DND-41 (cell line): ENCODE measurements around the gene PTBP3.
A peak's percentile ranks its signal among the peaks of the same experiment; 100 is the strongest.

Source experiments
- ATAC-seq: fragments of 200-7000 bp; cut with Tn5 transposase; 3 replicates; pipeline ENCODE4 v1.9.1; 2021; ENCODE audit warnings: low read depth; ENCODE audit not compliant: insufficient read depth
- DNase-seq: peaks from one replicate; pipeline ENCODE4 v3.0.0-alpha.2; 2020
- H2AFZ ChIP-seq: 2 replicates; pipeline ENCODE4 v1.6.0; 2012; ENCODE audit warnings: low read depth, low read length
- H3K27ac ChIP-seq: 2 replicates; pipeline ENCODE4 v1.5.1; 2012; ENCODE audit warnings: low read length, inconsistent platforms
- H3K27me3 ChIP-seq: fragments of 200-600 bp; sonication (generic); 2 replicates; pipeline ENCODE4 v1.6.0; 2012; ENCODE audit warnings: low read length, mild to moderate bottlenecking, inconsistent platforms; ENCODE audit not compliant: insufficient read depth, poor library complexity
- H3K36me3 ChIP-seq: 2 replicates; pipeline ENCODE4 v1.5.1; 2012; ENCODE audit warnings: low read length, inconsistent platforms; ENCODE audit not compliant: insufficient read depth
- H3K4me1 ChIP-seq: 2 replicates; pipeline ENCODE4 v1.5.1; 2012; ENCODE audit warnings: mild to moderate bottlenecking, low read length; ENCODE audit not compliant: insufficient read depth
- H3K4me2 ChIP-seq: 2 replicates; pipeline ENCODE4 v1.6.0; 2012; ENCODE audit warnings: mild to moderate bottlenecking, moderate library complexity, low read length, inconsistent platforms; ENCODE audit not compliant: insufficient read depth
- H3K4me3 ChIP-seq, 2 experiments: fragments of 200-600 bp in 1 of 2; shearing (Covaris generic) in 1 of 2; 2 replicates each; pipeline ENCODE4 v1.5.1; 2012 to 2016; ENCODE audit warnings: inconsistent platforms in 2 of 2, low read length in 2 of 2, mild to moderate bottlenecking in 2 of 2, low read depth in 1 of 2, moderate library complexity in 1 of 2
- H3K79me2 ChIP-seq: 2 replicates; pipeline ENCODE4 v1.6.0; 2012; ENCODE audit warnings: low read length, inconsistent platforms; ENCODE audit not compliant: insufficient read depth
- H3K9ac ChIP-seq: 2 replicates; pipeline ENCODE4 v1.6.0; 2012; ENCODE audit warnings: low read depth, mild to moderate bottlenecking, inconsistent platforms, low read length, moderate library complexity
- H3K9me3 ChIP-seq: 2 replicates; pipeline ENCODE4 v1.5.1; 2012; ENCODE audit warnings: low read length, moderate library complexity, mild to moderate bottlenecking, inconsistent platforms; ENCODE audit not compliant: insufficient read depth, severe bottlenecking
- H4K20me1 ChIP-seq: 2 replicates; pipeline ENCODE4 v1.6.0; 2012; ENCODE audit warnings: low read length; ENCODE audit not compliant: insufficient read depth
- EZH2 ChIP-seq: IDR thresholded peaks from 3 replicates; pipeline ENCODE4 v1.6.1; 2012; ENCODE audit warnings: borderline replicate concordance, low read depth, mild to moderate bottlenecking, moderate library complexity, low read length, inconsistent platforms; ENCODE audit not compliant: severe bottlenecking
- TF ChIP-seq, protein P1 (sequence below): IDR thresholded peaks from 2 replicates; pipeline ENCODE4 v1.5.1; 2012; ENCODE audit warnings: borderline replicate concordance, low read length, moderate library complexity, mild to moderate bottlenecking; ENCODE audit not compliant: poor library complexity, severe bottlenecking; ENCODE audit errors: extremely low read depth

PTBP3 gene

DNA sequence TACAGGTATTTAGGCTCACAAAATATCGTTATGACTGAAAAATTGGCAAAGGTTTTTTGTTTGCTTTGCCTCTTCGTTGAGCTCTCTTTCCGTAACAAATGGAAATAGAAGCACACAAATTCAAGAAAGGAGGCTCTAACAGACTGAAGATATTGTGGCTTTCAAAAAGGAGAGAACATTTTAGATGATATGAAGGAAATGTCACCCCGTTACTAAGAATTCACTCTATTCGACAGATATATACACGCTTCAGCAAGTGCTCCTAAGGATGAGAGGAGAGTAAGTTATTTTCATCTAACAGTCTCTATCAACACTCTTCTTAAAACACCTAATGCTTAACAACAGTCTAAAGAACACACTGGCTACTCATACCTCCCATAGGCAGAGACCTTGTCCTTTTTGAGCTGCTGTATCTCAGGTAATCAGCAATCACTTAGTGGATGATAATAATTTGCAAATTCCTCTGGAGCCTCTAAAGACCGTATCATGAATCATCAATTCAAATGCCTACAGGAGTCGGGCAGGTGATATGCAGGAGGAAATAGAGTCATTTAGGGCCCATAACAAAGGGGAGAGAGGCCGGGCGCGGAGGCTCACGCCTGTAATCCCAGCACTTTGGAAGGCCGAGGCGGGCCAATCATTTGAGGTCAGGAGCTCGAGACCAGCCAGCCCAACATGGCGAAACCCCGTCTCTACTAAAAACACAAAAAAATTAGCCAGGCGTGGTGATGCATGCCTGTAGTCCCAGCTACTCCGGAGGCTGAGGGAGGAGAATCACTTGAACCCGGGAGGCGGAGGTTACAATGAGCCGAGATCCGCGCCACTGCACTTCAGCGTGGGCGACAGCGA, 45.1 kb upstream of the PTBP3 start:
- peak overlapping the region; percentile 81 for H3K4me2 ChIP-seq
- H3K27ac ChIP-seq: peak overlapping the region; percentile 95
- no peaks in the 10 kb centered on the region for H3K27me3 ChIP-seq
- peaks cover 47% of the 10 kb centered on the region for H3K4me1 ChIP-seq
- peaks cover 37% of the 10 kb centered on the region for H3K79me2 ChIP-seq
- H3K4me3 ChIP-seq: peak overlapping the region; percentile 54 to 91
- peak; percentile 7 for ATAC-seq
- peak; percentile 34 for DNase-seq
- TF ChIP-seq, protein P1, sequence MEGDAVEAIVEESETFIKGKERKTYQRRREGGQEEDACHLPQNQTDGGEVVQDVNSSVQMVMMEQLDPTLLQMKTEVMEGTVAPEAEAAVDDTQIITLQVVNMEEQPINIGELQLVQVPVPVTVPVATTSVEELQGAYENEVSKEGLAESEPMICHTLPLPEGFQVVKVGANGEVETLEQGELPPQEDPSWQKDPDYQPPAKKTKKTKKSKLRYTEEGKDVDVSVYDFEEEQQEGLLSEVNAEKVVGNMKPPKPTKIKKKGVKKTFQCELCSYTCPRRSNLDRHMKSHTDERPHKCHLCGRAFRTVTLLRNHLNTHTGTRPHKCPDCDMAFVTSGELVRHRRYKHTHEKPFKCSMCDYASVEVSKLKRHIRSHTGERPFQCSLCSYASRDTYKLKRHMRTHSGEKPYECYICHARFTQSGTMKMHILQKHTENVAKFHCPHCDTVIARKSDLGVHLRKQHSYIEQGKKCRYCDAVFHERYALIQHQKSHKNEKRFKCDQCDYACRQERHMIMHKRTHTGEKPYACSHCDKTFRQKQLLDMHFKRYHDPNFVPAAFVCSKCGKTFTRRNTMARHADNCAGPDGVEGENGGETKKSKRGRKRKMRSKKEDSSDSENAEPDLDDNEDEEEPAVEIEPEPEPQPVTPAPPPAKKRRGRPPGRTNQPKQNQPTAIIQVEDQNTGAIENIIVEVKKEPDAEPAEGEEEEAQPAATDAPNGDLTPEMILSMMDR: no peak
- no peak for TF ChIP-seq EZH2
- H3K9ac ChIP-seq: peak overlapping the region; percentile 99
- no peaks in the 10 kb centered on the region for H3K9me3 ChIP-seq
- H2AFZ ChIP-seq: peak overlapping the region; percentile 100
- H4K20me1 ChIP-seq: no peaks in the 10 kb centered on the region
- H3K36me3 ChIP-seq: peaks cover 3% of the 10 kb centered on the region; the same call in 1 of the 2 replicates

DNA sequence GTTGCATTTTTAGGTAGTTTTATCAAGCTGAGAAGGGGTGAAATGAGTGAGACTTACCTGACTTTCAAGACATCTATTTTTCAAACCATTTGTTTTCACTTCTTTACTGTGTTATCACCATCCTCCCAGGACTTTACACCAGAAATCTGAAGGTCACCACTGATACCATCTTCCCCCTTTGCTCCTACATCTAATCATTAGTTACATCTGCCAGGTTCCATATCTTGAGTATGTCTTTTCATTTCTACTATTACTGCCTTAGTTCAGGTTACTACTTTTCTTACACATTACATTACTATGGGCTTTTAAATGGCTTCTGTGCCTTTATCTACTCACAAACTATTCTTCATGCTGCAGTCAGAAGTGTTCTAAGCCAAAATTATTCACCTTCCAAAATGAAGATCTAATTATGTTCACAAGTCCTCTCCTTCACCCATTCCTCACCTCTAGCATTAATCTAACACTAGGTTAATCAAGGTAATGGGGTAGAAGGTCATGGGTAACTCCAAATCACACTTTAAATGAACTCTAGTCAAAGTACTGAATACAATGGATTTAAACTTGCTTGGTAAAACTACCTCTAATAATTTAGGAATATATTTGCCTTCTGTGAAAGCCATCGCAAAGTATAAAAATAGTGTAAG, 44.4 kb upstream of the PTBP3 start:
- peak overlapping the region; percentile 100; the same call in 1 of the 2 replicates for H2AFZ ChIP-seq
- H3K4me2 ChIP-seq: peak overlapping the region; percentile 81
- no peaks in the 10 kb centered on the region for H3K9me3 ChIP-seq
- TF ChIP-seq, protein P1: no peak
- no peak for TF ChIP-seq EZH2
- H3K9ac ChIP-seq: peak overlapping the region; percentile 99
- H3K36me3 ChIP-seq: peaks cover 3% of the 10 kb centered on the region; the same call in 1 of the 2 replicates
- H3K79me2 ChIP-seq: peaks cover 34% of the 10 kb centered on the region
- H3K27me3 ChIP-seq: no peaks in the 10 kb centered on the region
- DNase-seq (no peak), ATAC-seq (no peak)
- H3K4me1 ChIP-seq: peaks cover 45% of the 10 kb centered on the region
- no peaks in the 10 kb centered on the region for H4K20me1 ChIP-seq
- peak overlapping the region in 1 of 2 experiments; percentile 91; a peak in 2 of 4 replicates for H3K4me3 ChIP-seq
- H3K27ac ChIP-seq: no peak overlapping the region

DNA sequence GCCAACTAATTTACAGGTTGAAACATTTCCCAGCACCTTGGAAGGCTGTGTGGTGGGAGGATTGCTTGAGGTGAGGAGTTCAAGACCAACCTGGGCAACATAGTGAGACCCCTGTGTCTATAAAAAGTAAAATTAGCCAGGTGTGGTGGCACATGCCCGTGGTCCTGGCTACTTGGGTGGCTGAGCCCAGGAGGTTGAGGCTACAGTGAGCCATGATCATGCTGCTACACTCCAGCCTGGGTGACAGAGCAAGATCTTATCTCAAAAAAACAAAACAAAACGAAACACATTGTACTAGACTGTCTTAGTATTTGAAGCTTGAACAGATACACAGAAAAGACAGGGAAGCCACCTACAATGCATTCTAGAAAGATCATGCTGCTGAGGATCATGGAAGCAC, 43.7 kb upstream of the PTBP3 start:
- no peaks in the 10 kb centered on the region for H3K27me3 ChIP-seq
- no peak overlapping the region for H3K27ac ChIP-seq
- peaks cover 40% of the 10 kb centered on the region for H3K4me1 ChIP-seq
- H3K36me3 ChIP-seq: peaks cover 3% of the 10 kb centered on the region; the same call in 1 of the 2 replicates
- H3K4me3 ChIP-seq: peak overlapping the region in 1 of 2 experiments; percentile 91; a peak in 1 of 4 replicates
- H3K9me3 ChIP-seq: no peaks in the 10 kb centered on the region
- peaks cover 30% of the 10 kb centered on the region for H3K79me2 ChIP-seq
- TF ChIP-seq EZH2: no peak
- TF ChIP-seq, protein P1: no peak
- H3K4me2 ChIP-seq: peak overlapping the region; percentile 81
- ATAC-seq (no peak; the same call in 2 of the 3 replicates), DNase-seq (peak; percentile 25)
- no peak overlapping the region for H3K9ac ChIP-seq
- H2AFZ ChIP-seq: no peak overlapping the region
- no peaks in the 10 kb centered on the region for H4K20me1 ChIP-seq
